GM12891 (cell line): ENCODE data around the gene BST2.

Experiments
- PAX5 ChIP-seq: IDR thresholded peaks from 2 replicates; pipeline ENCODE4 v1.6.1; 2011; ENCODE audit warnings: low read length, moderate library complexity, mild to moderate bottlenecking; ENCODE audit not compliant: insufficient read depth, severe bottlenecking
- POLR2A ChIP-seq: IDR thresholded peaks from 2 replicates; pipeline ENCODE4 v1.6.1; 2011; ENCODE audit warnings: low read depth, low read length, control low read depth
- POLR2AphosphoS5 ChIP-seq: IDR thresholded peaks from 2 replicates; pipeline ENCODE4 v1.6.1; 2011; ENCODE audit warnings: low read depth, low read length, control low read depth
- TAF1 ChIP-seq: IDR thresholded peaks from 2 replicates; pipeline ENCODE4 v1.6.1; 2011; ENCODE audit warnings: low read depth, low read length, control low read depth

DNA sequence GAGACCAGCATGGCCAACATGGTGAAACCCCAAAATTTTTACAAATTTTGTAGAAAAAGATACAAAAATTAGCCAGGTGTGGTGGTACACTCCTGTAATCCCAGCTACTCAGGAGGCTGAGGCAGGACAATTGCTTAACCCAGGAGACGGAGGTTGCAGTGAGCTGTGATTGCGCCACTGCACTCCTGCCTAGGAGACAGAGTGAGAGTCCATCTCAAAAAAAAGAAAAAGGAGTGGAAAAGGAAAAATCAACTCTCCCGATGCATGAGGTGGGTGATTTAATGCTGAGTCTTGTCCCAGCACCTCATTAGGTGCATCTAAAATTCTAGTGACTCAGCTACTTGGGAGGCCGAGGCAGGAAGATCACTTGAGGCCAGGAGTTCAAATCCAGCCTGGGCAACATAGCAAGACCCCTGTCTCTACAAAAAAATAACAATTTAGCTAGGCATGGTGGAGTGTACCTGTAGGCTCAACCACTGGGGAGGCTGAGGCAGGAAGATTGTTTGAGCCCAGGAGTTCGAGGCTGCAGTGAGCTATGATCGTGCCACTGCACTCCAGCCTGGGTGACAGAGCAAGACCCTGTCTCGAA is 48.3 kb downstream of the BST2 start:
- no peak for TF ChIP-seq POLR2A
- TF ChIP-seq POLR2AphosphoS5: no peak
- no peak for TF ChIP-seq TAF1
- no peak for TF ChIP-seq PAX5
